GM12872 (cell line): ENCODE measurements around the gene SMC1B.

Experiments
- TF ChIP-seq, protein P1 (sequence below): IDR thresholded peaks from 3 replicates; pipeline ENCODE4 v1.5.1; 2011; ENCODE audit warnings: low read depth, mild to moderate bottlenecking, low read length, moderate library complexity; ENCODE audit not compliant: insufficient read depth

The SMC1B gene

DNA sequence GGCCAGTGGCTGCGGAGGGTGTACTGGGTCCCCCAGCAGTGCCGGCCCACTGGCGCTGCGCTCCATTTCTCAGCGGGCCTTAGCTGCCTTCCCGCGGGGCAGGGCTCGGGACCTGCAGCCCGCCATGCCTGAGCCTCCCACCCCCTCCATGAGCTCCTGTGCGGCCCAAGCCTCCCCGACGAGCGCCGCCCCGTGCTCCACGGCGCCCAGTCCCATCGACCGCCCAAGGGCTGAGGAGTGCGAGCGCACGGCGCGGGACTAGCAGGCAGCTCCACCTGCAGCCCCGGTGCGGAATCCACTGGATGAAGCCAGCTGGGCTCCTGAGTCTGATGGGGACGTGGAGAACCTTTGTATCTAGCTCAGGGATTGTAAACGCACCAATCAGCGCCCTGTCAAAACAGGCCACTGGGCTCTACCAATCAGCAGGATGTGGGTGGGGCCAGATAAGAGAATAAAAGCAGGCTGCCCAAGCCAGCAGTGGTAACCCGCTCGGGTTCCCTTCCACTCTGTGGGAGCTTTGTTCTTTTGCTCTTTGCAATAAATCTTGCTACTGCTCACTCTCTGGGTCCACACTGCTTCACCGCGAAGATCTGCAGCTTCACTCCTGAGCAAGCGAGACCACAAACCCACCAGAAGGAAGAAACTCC is 23.6 kb upstream of the SMC1B start:
- TF ChIP-seq, protein P1, sequence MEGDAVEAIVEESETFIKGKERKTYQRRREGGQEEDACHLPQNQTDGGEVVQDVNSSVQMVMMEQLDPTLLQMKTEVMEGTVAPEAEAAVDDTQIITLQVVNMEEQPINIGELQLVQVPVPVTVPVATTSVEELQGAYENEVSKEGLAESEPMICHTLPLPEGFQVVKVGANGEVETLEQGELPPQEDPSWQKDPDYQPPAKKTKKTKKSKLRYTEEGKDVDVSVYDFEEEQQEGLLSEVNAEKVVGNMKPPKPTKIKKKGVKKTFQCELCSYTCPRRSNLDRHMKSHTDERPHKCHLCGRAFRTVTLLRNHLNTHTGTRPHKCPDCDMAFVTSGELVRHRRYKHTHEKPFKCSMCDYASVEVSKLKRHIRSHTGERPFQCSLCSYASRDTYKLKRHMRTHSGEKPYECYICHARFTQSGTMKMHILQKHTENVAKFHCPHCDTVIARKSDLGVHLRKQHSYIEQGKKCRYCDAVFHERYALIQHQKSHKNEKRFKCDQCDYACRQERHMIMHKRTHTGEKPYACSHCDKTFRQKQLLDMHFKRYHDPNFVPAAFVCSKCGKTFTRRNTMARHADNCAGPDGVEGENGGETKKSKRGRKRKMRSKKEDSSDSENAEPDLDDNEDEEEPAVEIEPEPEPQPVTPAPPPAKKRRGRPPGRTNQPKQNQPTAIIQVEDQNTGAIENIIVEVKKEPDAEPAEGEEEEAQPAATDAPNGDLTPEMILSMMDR, result 0 out of 3 replicates have a peak, but pooled peaks have one; percentile 12

DNA sequence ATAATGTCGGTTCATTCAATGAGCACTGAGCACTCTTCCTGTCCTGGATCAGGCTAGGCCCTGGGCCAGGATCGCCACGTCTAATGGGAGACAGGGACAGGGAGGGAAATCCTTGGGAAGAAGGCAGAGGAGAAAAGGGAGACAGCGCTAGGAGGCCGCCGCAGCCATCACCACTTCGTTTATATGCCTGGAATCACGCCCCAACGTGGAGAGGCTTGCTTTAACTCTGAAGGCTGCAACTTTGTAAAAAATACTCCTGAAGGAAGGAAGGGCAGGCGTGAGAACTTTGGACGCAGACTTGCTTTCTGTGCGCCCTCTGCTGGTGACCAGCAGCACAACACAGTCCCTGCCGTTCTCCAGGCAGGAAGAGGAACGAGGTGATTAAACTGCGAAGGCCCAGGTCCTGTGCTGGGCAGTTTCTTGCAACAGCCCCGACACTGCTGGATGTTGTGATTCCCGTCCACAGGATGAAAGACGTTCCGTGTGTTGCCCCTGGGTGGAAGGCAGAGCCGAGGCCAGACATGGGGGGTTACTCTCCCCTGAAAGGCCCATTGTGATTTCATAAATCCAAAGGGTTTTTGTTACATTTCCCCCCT is 22.2 kb upstream of the SMC1B start:
- TF ChIP-seq, protein P1, result peak; percentile 98

- TF ChIP-seq, protein P1, result no peak
Observed at GRCh38 chr22:45434981-45435380, 21.6 kb upstream of the SMC1B start.

DNA sequence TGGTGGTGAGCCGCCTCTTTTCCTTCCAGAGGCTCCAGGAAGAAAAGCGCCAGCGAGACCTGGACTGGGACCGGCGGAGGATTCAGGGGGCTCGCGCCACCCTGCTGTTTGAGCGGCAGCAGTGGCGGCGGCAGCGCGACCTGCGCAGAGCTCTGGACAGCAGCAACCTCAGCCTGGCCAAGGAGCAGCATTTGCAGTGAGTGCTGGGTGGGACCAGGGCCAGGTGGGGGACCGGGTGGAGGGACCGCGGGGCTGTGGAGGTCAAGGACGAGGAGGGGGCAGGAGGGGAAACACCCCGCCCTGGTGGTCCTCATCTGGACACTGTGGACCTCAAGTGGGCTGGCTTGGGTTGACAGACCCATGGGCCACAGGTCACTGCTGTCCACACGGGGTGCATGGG is 17.5 kb upstream of the SMC1B start:
- TF ChIP-seq, protein P1, result no peak

- TF ChIP-seq, protein P1, result no peak
Observed at GRCh38 chr22:45429981-45430775, 16.8 kb upstream of the SMC1B start.

DNA sequence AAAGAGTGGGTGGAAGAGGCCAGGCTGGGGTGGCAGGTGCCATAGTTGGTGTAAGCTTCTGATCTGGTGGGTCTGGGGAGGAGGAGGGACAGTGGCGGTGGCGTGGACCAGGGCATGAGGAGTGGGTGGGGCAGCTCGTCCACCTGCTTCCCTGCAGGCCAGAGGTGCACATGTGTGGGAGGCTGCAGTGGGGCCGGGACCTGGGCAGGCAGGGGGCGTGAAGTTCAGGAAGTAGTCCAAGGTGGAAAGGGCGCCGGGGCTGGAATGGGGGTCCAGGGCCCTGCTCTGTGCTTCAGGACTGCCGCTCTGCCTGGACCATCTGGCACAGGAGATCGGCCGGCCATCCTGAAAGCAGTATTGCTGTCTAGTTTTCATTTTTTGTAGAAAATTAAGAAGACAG is 16.0 kb upstream of the SMC1B start:
- TF ChIP-seq, protein P1, result no peak
